ENCODE measurements around the gene RTP2.

GRCh38 chr3:187729598-187729997 is 27.2 kb upstream of the RTP2 start:
- TF ChIP-seq POLR2A (IDR thresholded peaks at IDR 0.05) (no peak), CTCF (IDR thresholded peaks at IDR 0.05) (no peak)
